Smooth muscle cell (in vitro differentiated cells): ENCODE results near the gene RPL31. TPM values are rescaled to one million over a fixed set of nuclear protein-coding genes. Genes with fewer than 3 reads are reported as not detected.

Experiments used
- DNase-seq: peaks from one replicate; lab custom pipeline; 2025; ENCODE audit not compliant: unreplicated experiment; lab: John Stamatoyannopoulos, UW
- H2AFZ ChIP-seq: fragments of 200-600 bp; sonication (generic); 2 replicates; pipeline ENCODE4 v1.6.0; 2016; ENCODE audit warnings: antibody characterized with exemption, low read depth, mild to moderate bottlenecking
- H3F3A ChIP-seq: fragments of 200-600 bp; sonication (generic); 2 replicates; pipeline ENCODE4 v1.6.0; 2017; ENCODE audit warnings: antibody characterized with exemption, low read depth
- H3K27ac ChIP-seq: fragments of 200-600 bp; sonication (generic); 2 replicates; pipeline ENCODE4 v1.5.1; 2016; ENCODE audit warnings: low read depth, mild to moderate bottlenecking
- H3K27me3 ChIP-seq: fragments of 200-600 bp; sonication (generic); 2 replicates; pipeline ENCODE4 v1.6.1; 2016; ENCODE audit warnings: low read depth, mild to moderate bottlenecking
- H3K36me3 ChIP-seq: fragments of 200-600 bp; sonication (generic); 2 replicates; pipeline ENCODE4 v1.5.1; 2016; ENCODE audit warnings: low read depth
- H3K4me1 ChIP-seq: fragments of 200-600 bp; sonication (generic); 2 replicates; pipeline ENCODE4 v1.5.1; 2016; ENCODE audit warnings: low read depth
- H3K4me2 ChIP-seq: fragments of 200-600 bp; sonication (generic); 2 replicates; pipeline ENCODE4 v1.6.0; 2016; ENCODE audit warnings: mild to moderate bottlenecking
- H3K4me3 ChIP-seq: fragments of 200-600 bp; sonication (generic); 2 replicates; pipeline ENCODE4 v1.5.1; 2016; ENCODE audit warnings: mild to moderate bottlenecking
- H3K79me2 ChIP-seq: fragments of 200-600 bp; sonication (generic); 2 replicates; pipeline ENCODE4 v1.6.0; 2016; ENCODE audit warnings: low read depth, mild to moderate bottlenecking
- H3K9ac ChIP-seq: fragments of 200-600 bp; sonication (generic); 2 replicates; pipeline ENCODE4 v1.6.0; 2016; ENCODE audit warnings: low read depth
- H3K9me3 ChIP-seq: fragments of 200-600 bp; sonication (generic); replicated peaks from 2 replicates; pipeline ENCODE4 v1.5.1; 2016; ENCODE audit warnings: low read depth
- H4K20me1 ChIP-seq: fragments of 200-600 bp; sonication (generic); 2 replicates; pipeline ENCODE4 v1.6.0; 2016; ENCODE audit warnings: low read depth
- WGBS: methylation state at CpG from one replicate; pipeline ENCODE4 v1.1.7; 2016; ENCODE audit warnings: low lambda C conversion rate; 5-methylcytosine and 5-hydroxymethylcytosine counted together
- polyA plus RNA-seq: library from polyadenylated mRNA; unstranded; fragments of >200 nt; fragmentation: Nextera tagmentation; extraction: Ambion mirVana; gene quantifications from 2 replicates; pipeline ENCODE4 v1.2.1, GENCODE V29; 2016
- total RNA-seq: library from RNA; depleted of rRNA; stranded (reverse); fragments of >200 nt; gene quantifications from 2 replicates; pipeline ENCODE4 v1.2.3, GENCODE V29; 2014
- TF ChIP-seq, protein P1 (sequence below): fragments of 200-600 bp; sonication (generic); IDR thresholded peaks from 2 replicates; pipeline ENCODE4 v1.5.1; 2017; ENCODE audit warnings: borderline replicate concordance, mild to moderate bottlenecking, antibody characterized with exemption; ENCODE audit not compliant: insufficient read depth, poor library complexity, severe bottlenecking

RPL31 gene
- total and polyA plus RNA-seq, 2 experiments from 2014 or later = 1,320 to 1,508 TPM

DNA sequence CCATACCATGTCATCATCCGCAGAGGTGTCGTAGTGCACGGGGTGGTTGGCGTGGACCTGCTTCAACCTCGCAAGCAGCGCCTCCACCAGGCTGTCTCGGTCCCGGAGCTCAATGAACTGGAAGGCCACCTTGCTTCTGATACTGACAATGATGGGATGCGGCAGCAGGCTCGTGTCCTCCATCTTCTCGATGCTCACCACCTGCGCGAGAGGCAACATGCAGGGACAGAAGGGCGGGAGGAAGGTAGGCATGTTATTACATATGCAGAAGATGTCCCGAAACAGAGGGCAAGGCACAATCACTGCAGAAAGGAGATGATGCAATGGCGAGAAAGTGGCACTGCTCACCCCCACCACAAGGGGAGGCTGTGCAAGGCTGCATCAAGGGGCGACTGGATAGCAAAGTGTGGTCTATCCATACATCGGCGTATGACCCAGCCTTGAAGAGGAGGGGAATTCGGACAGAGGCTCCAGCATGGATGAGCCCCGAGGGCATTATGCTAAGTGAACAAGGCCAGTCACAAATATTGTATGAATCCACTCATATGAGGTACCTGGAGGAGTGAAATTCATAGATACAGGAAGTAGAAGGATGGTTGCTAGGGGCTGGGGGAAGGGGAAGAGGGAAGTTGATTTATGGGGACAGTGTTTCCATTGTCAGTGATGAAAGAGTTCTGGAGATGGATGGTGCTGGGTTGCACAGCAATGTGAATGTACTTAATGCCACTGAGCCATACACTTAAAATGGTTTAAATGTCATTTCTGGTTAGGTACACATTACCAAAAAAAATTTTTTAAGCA is 36.6 kb downstream of the RPL31 start:
- H3K4me1 ChIP-seq = no peaks in the 10 kb centered on the region
- no peaks in the 10 kb centered on the region for H3K27me3 ChIP-seq
- no peak overlapping the region for H3K4me3 ChIP-seq
- no peaks in the 10 kb centered on the region for H3K79me2 ChIP-seq
- TF ChIP-seq, protein P1, sequence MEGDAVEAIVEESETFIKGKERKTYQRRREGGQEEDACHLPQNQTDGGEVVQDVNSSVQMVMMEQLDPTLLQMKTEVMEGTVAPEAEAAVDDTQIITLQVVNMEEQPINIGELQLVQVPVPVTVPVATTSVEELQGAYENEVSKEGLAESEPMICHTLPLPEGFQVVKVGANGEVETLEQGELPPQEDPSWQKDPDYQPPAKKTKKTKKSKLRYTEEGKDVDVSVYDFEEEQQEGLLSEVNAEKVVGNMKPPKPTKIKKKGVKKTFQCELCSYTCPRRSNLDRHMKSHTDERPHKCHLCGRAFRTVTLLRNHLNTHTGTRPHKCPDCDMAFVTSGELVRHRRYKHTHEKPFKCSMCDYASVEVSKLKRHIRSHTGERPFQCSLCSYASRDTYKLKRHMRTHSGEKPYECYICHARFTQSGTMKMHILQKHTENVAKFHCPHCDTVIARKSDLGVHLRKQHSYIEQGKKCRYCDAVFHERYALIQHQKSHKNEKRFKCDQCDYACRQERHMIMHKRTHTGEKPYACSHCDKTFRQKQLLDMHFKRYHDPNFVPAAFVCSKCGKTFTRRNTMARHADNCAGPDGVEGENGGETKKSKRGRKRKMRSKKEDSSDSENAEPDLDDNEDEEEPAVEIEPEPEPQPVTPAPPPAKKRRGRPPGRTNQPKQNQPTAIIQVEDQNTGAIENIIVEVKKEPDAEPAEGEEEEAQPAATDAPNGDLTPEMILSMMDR = peak; percentile 30
- no peak for DNase-seq
- 95% methylated on average over 21 of the region's 21 CpGs for WGBS
- no peaks in the 10 kb centered on the region for H4K20me1 ChIP-seq
- no peak overlapping the region for H2AFZ ChIP-seq
- no peaks in the 10 kb centered on the region for H3F3A ChIP-seq
- no peaks in the 10 kb centered on the region for H3K36me3 ChIP-seq
- no peaks in the 10 kb centered on the region for H3K9me3 ChIP-seq
- no peak overlapping the region for H3K9ac ChIP-seq
- no peak overlapping the region for H3K27ac ChIP-seq
- no peak overlapping the region for H3K4me2 ChIP-seq

DNA sequence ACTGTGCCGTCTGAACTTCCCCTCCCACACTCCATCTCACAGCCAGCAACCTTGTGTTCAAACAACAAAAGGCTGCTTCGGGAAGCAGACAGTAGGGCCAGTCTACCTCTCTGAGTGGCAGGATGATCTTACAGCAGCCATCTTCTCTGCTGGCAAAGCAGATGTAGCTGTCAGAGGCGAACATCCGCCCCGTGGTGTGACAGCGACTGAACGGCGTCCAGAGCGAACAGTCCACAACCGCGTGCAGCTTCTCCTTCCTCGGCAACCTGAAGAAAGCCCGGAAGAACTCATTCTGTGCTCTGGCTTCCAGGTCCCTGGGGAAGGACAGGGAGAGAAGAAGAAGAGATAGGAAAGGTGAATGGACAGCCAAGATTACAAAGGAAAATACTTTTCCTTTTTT is 38.0 kb downstream of the RPL31 start:
- no peaks in the 10 kb centered on the region for H3K79me2 ChIP-seq
- H2AFZ ChIP-seq = no peak overlapping the region
- TF ChIP-seq, protein P1 = no peak
- no peak overlapping the region for H3K4me2 ChIP-seq
- no peak overlapping the region for H3K4me3 ChIP-seq
- H4K20me1 ChIP-seq = no peaks in the 10 kb centered on the region
- H3K4me1 ChIP-seq = no peaks in the 10 kb centered on the region
- no peak overlapping the region for H3K9ac ChIP-seq
- WGBS = 96% methylated on average over 13 of the region's 13 CpGs
- no peaks in the 10 kb centered on the region for H3K27me3 ChIP-seq
- DNase-seq = no peak
- H3K36me3 ChIP-seq = no peaks in the 10 kb centered on the region
- H3K27ac ChIP-seq = no peak overlapping the region
- no peaks in the 10 kb centered on the region for H3F3A ChIP-seq
- no peaks in the 10 kb centered on the region for H3K9me3 ChIP-seq

DNA sequence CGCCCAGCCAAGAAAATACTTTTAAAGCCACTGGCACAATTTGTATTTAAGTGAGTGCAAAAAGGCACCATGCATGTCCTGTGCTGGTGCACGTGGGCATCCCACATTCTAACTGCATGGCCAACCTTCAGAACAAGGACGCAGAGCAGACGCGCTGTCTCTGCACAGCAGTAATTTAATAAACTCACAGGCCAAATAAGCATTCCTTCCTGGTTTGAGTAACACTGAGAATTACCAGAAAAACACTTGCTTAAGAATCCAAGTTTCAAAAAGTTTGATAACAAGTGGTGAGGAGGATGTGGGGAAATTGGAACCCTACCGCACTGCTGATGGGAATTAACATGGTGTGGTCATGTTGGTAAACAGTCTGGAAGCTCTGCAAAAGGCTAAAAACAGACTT is 38.7 kb downstream of the RPL31 start:
- H3K79me2 ChIP-seq = no peaks in the 10 kb centered on the region
- TF ChIP-seq, protein P1 = no peak
- H3K4me3 ChIP-seq = no peak overlapping the region
- no peaks in the 10 kb centered on the region for H3K4me1 ChIP-seq
- H3K9me3 ChIP-seq = no peaks in the 10 kb centered on the region
- no peaks in the 10 kb centered on the region for H4K20me1 ChIP-seq
- 87% methylated on average over 6 of the region's 6 CpGs for WGBS
- H3K36me3 ChIP-seq = no peaks in the 10 kb centered on the region
- H3K9ac ChIP-seq = no peak overlapping the region
- no peak overlapping the region for H3K27ac ChIP-seq
- DNase-seq = no peak
- no peaks in the 10 kb centered on the region for H3K27me3 ChIP-seq
- no peak overlapping the region for H3K4me2 ChIP-seq
- H2AFZ ChIP-seq = no peak overlapping the region
- H3F3A ChIP-seq = no peaks in the 10 kb centered on the region

DNA sequence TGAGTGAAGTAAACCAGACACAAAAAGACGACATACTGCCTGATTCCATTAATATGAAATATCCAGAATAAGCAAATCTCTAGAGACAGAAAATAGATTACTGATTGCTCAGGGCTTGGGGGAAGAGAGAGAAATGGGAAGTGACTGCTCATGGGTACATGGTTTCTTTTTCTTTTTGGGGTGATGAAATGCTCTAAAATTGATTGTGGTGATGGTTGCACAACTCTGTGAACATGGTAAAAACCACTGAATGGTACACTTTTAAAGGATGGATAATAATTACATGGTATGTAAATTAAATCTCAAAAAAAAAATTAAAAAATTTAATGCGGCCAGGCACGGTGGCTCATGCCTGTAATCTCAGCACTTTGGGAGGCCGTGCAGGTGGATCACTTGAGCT is 39.3 kb downstream of the RPL31 start:
- Histone ChIP-seq H3K36me3 (no peaks in the 10 kb centered on the region), H3K79me2 (no peaks in the 10 kb centered on the region), H3K27me3 (no peaks in the 10 kb centered on the region), H3K4me3 (no peak overlapping the region), H3F3A (no peaks in the 10 kb centered on the region), H4K20me1 (no peaks in the 10 kb centered on the region), H3K9ac (no peak overlapping the region), H3K4me2 (no peak overlapping the region), H3K4me1 (no peaks in the 10 kb centered on the region), H3K9me3 (no peaks in the 10 kb centered on the region), H3K27ac (no peak overlapping the region), H2AFZ (no peak overlapping the region)
- WGBS = 96% methylated on average over 4 of the region's 4 CpGs
- TF ChIP-seq, protein P1 = no peak
- DNase-seq = no peak
